NK-92 treated with Interleukin-12 subunit alpha and Interleukin-12 subunit beta, amount 100 ng/mL, for 24 hours (cell line): ENCODE measurements around the gene DLGAP5.

Experiments
- DNase-seq: peaks from one replicate; lab custom pipeline; 2025; lab: John Stamatoyannopoulos, UW

The DLGAP5 gene

GRCh38 chr14:55129086-55129427 is 62.3 kb downstream of the DLGAP5 start, which contains the start of gene LGALS3:
LGALS3 (plus strand) TSS chr14:55129252; CDS start chr14:55137374, 8,122 bp downstream.
- DNase-seq = no peak

GRCh38 chr14:55128386-55129085 is 62.8 kb downstream of the DLGAP5 start:
- no peak for DNase-seq

DNA sequence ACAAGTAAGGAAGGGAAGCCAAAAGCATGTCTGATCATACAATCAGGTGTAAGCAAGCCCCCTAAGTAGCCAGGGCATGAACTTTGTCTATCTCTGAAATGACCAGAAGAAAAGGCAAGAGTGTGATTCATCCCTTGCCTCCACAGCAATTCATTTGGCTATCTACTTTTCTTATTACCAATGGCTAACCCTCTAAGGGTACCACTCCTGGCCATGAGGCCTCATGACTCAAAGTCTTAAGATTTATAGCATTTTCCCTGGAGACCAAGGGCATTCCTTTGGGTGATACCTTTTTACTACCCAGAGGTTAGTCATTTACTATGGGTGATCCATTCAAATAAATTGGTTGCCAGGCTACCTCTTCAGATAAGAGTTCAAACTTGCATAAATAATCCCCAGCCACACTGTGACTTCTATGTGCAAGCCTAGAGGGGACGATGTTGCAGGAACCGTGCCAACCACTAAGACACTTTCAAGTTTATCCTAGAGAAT is 63.9 kb downstream of the DLGAP5 start:
- no peak for DNase-seq

DNA sequence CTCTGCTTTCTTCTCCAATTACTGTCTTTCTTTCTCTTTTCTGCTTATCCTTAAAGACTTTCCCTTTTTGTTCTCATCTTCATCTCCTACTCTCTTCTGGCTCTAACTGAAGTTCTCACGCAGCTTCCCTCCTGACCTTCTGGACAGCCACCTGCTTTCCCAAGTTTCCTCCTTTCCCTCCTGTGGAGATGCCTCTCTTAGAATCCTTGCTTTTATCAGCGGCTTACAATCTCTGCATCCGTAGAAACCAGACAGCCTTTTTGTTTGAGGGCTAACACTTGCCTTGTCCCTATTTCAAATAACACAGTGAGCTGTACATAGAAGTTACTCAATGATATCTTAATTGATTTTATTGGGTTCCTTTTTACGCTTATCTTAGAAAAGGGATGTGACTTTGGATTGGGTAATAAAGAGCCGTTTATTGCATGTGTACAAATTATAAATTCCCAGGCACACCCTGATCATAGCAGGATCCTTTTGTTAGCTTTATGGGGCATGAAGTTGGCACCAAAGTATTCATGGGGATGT is 64.4 kb downstream of the DLGAP5 start:
- DNase-seq = no peak

- no peak for DNase-seq
Measured at GRCh38 chr14:55126034-55126433, 65.4 kb downstream of the DLGAP5 start.

DNA sequence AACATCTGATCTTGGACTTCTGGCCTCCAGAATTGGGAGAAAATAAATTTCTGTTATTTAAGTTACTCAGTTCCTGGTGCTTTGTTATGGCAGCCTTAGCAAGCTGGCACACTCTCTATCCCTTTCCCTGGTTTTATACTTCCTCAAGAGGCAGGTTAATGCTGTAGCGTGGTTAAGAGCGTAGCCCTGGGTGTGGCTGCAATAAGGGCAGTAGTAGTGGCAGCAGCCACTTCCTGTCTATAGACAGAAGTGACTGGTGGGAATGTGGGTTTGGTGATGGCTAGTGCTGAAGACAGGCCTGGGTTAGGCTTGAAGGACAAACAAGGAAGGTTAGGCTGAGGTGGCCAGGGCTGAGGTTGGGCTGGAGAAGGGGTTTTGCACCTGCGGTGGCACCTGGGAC is 66.0 kb downstream of the DLGAP5 start:
- DNase-seq = no peak

GRCh38 chr14:55124774-55125386 is 66.5 kb downstream of the DLGAP5 start:
- DNase-seq = no peak

DNA sequence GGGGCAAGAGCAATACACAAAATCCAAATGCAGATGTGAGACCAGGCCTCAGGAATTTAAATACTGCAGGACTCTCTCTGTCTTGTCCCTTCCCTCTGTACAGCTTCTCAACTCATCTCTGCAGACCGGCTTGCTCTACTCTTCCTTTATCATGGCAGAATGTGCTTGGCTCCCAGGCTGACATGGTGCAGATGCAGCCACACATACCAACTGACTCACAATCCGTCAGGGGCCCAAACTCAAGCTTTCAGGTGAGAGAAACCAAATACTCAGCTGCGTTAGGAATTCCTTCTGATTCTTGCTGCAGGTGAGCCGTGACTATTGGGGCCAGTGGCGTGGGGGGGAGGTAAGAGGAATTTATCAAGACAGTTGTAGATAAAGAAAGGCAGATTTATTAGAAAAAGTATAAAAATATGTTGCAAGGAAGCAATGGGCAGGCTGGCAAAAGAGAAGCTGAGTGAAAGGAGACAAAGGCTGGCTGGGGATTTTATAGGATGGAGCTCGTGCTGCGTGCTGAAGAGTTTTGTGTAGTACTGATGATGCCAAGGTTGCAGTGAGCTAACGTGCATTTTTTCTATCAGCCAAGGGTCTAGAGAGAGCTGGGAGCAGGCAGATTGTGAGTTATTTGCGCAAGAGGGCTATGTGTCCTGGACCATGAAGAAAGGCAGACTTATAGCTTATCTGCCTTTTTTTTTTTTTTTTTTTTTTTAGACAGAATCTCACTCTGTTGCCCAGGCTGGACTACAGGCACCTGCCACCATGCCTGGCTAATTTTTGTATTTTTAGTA is 67.3 kb downstream of the DLGAP5 start:
- DNase-seq = no peak

GRCh38 chr14:55123101-55123500 is 68.3 kb downstream of the DLGAP5 start:
- DNase-seq = no peak

DNA sequence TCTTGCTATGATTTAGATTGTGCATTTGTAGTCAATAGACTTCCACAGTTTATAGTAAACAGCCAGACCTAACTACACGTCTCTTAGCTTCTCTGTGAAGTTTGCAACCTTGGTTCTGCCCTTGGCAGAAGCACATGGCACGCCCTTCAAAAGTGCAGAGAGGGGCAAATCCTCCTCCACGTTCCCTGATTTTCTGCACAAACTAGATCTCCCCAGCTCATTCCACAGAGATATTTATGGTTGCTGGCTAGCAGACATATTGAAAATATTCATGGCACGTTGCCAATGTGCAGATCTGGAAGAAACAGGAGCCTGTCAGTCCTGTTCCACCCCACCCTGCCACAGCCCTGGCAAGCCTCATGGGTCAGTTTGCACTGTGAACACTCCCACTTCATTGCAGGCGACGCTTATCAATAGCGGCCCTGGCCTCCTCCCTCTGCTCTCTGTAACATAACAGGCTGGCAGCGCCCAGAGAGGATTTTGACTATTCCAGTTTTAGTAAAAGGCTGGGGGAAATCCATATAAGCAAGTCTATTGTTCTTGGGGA is 68.9 kb downstream of the DLGAP5 start:
- no peak for DNase-seq

DNA sequence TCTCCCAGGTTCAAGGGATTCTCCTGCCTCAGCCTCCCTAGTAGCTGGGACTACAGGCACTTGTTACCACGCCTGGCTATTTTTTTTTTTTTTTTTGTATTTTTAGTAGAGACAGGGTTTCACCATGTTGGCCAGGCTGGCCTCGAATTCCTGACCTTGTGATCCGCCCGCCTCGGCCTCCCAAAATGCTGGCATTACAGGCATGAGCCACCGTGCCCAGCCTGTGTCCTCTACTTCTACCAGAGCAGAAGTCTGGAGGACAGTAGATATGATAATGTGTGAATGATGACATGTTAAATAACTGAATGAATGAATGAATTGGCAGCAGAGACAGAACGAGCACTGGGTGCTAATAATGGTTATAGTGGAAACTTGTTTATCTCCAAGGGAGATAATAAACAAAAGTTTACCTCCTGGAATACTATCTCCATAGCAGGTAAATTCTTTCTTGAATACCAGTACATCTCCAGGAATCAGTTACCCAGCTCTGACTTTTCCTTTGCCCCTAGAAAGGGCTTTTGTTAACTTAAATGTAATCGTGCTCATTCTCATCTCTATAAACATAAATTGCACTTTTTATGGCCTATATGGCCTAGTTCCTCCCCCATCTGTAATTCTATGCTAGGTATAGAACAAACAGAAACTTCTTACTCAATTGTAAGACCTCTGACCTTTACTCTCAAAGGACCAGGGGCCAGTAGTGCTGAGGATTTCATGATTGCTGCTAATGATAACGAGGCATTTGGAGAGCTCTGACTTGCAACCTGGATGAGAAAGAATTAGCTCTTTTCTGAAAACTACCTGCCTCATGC is 69.6 kb downstream of the DLGAP5 start:
- no peak for DNase-seq

DNA sequence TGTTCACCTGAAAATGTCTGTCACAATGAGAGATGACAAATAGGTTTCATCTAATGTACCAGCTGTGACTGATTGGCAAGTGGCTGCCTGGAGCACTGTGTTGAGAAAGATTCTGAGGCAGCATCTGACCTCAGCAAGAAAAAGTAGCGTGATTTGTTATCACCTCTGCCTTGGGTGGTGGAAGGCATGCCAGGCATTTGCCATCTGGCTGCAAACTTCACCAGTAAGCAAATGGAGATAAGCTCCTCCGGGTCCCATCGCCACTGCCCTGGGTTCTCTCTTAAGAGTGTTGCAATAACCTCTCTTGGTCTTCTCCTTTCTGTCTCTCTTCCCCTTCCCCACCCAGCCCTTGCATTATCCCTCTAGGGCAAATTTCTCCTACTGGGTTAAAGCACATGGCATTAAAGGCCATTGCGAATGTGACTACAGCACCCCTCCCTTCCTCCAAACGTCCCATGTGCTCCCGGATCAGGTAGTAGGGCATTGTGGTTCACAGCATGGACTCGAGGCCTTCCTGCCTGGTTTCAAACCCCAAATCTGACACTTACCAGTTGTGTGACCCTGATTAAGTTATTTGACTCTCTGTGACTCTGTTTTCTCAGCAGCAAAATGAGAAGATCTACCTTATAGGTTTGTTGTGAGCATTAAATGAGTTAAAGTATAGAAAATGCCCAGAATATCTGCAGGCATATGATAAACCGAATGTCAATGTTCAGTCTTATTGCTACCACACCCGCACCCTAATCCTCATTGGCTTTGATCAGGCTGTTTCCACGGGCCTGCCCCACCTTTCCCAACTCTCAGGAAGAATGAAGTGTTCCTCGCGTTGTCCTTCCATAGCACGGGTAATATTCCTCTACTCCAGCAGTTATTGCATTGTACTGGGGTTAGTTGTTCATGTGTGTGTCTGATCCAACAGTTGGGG is 70.6 kb downstream of the DLGAP5 start:
- no peak for DNase-seq

DNA sequence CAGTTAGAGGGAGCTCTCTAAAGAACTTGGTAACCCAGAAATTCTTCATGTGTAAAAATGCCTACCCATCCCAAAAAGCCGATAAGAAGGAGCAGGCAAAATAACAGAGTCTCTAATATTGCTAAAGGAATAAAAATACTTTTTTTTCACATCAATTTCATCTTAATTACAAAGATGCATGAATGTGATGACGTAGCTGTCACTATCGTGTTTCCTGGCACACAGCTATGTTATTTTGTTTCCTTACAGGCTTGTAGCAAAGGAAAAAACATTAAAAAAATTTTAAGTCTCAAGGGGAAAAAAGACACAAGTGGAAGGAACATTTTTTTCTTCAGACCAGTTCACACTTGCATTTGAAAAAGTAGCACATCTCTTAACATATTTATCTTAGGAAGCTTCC is 72.6 kb downstream of the DLGAP5 start:
- DNase-seq = no peak

GRCh38 chr14:55117803-55118441 is 73.5 kb downstream of the DLGAP5 start:
- no peak for DNase-seq

- no peak for DNase-seq
Measured at GRCh38 chr14:55116246-55117030, 74.9 kb downstream of the DLGAP5 start.

DNA sequence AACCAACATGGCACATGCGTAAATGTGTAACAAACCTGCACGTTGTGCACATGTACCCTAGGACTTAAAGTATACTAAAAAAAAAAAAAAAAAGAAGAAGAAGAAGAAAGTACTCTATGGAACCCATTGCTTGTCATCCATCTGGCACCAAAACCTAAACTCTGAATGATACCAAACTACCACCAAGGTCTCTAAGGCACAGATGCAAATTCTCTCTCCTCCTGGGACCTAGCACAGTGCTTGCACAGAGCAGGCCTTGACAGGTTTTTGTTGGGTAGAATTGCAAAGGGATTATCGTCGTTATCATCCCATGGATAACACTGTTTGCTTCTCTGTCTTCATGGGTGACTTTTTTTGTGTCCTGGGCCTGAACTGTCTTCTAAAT is 75.5 kb downstream of the DLGAP5 start:
- no peak for DNase-seq

DNA sequence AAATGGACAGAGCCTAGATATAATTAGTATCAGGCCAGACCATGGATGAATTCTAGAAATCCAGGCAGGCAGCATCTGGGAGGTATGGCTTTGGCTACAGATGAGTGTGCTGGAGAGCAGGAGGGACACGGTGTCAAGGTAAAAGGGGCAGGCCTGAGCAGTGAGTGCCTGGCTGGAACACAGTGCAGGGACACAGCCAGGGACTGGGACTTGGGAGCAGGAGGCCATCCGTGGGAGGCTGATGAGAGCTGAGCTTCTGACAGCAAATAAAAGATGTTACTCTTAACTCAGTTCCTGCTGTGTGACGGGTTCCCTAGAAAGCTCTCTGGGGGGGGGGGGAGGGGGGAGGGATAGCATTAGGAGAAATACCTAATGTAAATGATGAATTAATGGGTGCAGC is 75.9 kb downstream of the DLGAP5 start:
- DNase-seq = no peak

DNA sequence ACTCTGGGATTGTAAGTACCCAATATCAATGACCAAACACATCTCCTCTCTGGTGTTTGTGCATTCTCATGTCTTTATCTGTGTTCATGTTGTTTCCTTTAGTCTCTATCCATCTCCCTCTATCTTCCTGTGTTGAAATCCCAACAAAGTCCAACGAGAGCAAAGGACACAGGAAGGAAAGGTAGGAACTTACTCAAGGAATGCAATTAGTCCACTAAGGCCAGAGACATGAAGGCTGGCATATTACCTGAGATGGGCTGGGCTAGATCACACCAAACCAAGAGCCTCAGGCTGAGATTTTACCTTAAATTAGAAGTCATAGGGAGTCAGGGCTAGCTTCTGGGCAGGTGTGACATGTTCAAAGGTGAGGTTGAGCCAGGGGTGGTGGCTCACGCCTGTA is 76.7 kb downstream of the DLGAP5 start:
- no peak for DNase-seq

GRCh38 chr14:55111122-55111708 is 80.2 kb downstream of the DLGAP5 start:
- DNase-seq = no peak
